IMR-90 (cell line): Measurements from ENCODE around the gene SESN1. TPM values are rescaled to one million over a fixed set of nuclear protein-coding genes. Genes with fewer than 3 reads are reported as not detected.

Source experiments
- ATAC-seq: fragments of 200-7000 bp; cut with Tn5 transposase; 2 replicates; pipeline ENCODE4 v1.9.1; 2020; ENCODE audit warnings: low read depth, mild to moderate bottlenecking, moderate library complexity
- BruUV-seq: library from RNA; stranded (reverse); fragments of 400-500 nt; replicated peaks from 2 replicates; lab custom pipeline; 2021; lab: Mats Ljungman, UMichigan
- CTCF ChIA-PET: fragments of 300-600 bp; formaldehyde crosslinking; extraction: SDS; loops from one replicate; lab custom pipeline; 2021; ENCODE audit warnings: antibody characterized with exemption; lab: Yijun Ruan, JAX
- POLR2A ChIA-PET: fragments of 300-600 bp; sonication (Branson Sonifier 250); formaldehyde crosslinking; loops from one replicate; lab custom pipeline; 2022; ENCODE audit warnings: antibody characterized with exemption; ENCODE audit not compliant: unreplicated experiment; lab: Charles Lee
- DNase-seq: peaks from one replicate; pipeline ENCODE4 v3.0.0; 2013
- H2AFZ ChIP-seq: replicated peaks from 2 replicates; pipeline ENCODE3; 2013; ENCODE audit warnings: low read length, mild to moderate bottlenecking; ENCODE audit not compliant: poor library complexity
- H2AK5ac ChIP-seq: 2 replicates; pipeline ENCODE4 v1.6.1; 2013; ENCODE audit warnings: low read depth, low read length, inconsistent platforms
- H2AK9ac ChIP-seq: replicated peaks from 2 replicates; pipeline ENCODE3; 2013; ENCODE audit warnings: mild to moderate bottlenecking, low read depth, low read length, moderate library complexity; ENCODE audit not compliant: poor library complexity
- H2BK120ac ChIP-seq: 2 replicates; pipeline ENCODE4 v1.6.1; 2013; ENCODE audit warnings: low read depth, low read length, inconsistent platforms
- H2BK15ac ChIP-seq: 3 replicates; pipeline ENCODE4 v1.6.1; 2013; ENCODE audit warnings: low read depth, low read length, inconsistent platforms
- H2BK20ac ChIP-seq: 2 replicates; pipeline ENCODE4 v1.6.1; 2013; ENCODE audit warnings: low read depth, mild to moderate bottlenecking, inconsistent platforms, low read length, moderate library complexity
- H2BK5ac ChIP-seq: 2 replicates; pipeline ENCODE4 v1.6.1; 2013; ENCODE audit warnings: mild to moderate bottlenecking, low read depth, low read length, inconsistent platforms; ENCODE audit not compliant: poor library complexity, severe bottlenecking
- H3K14ac ChIP-seq: replicated peaks from 2 replicates; pipeline ENCODE4 v1.6.1; 2013; ENCODE audit warnings: low read depth, low read length, inconsistent platforms
- H3K18ac ChIP-seq: 2 replicates; pipeline ENCODE4 v1.6.1; 2013; ENCODE audit warnings: low read depth, low read length, control low read depth
- H3K23ac ChIP-seq: 2 replicates; pipeline ENCODE4 v1.6.1; 2013; ENCODE audit warnings: low read depth, low read length, inconsistent platforms
- H3K27ac ChIP-seq: 2 replicates; pipeline ENCODE4 v1.5.1; 2013; ENCODE audit warnings: mild to moderate bottlenecking, control low read depth, low read length; ENCODE audit not compliant: insufficient read depth
- H3K27me3 ChIP-seq: 2 replicates; pipeline ENCODE4 v1.6.1; 2013; ENCODE audit warnings: low read length; ENCODE audit not compliant: control insufficient read depth, insufficient read depth
- H3K36me3 ChIP-seq: 2 replicates; pipeline ENCODE4 v1.6.1; 2013; ENCODE audit warnings: low read length, mixed read lengths; ENCODE audit not compliant: control insufficient read depth, insufficient read depth
- H3K4ac ChIP-seq: 2 replicates; pipeline ENCODE4 v1.6.1; 2013; ENCODE audit warnings: low read depth, low read length, inconsistent platforms
- H3K4me1 ChIP-seq: 2 replicates; pipeline ENCODE4 v1.6.1; 2013; ENCODE audit warnings: low read length, mixed read lengths; ENCODE audit not compliant: control insufficient read depth, insufficient read depth
- H3K4me2 ChIP-seq: 2 replicates; pipeline ENCODE4 v1.6.1; 2013; ENCODE audit warnings: low read depth, mild to moderate bottlenecking, control low read depth, low read length, moderate library complexity
- H3K4me3 ChIP-seq: 2 replicates; pipeline ENCODE4 v1.5.1; 2013; ENCODE audit warnings: low read depth, mild to moderate bottlenecking, control low read depth, low read length, moderate library complexity; ENCODE audit not compliant: insufficient read depth
- H3K56ac ChIP-seq: 2 replicates; pipeline ENCODE4 v1.6.1; 2013; ENCODE audit warnings: low read length, inconsistent platforms; ENCODE audit not compliant: insufficient read depth; ENCODE audit errors: extremely low read depth
- H3K79me1 ChIP-seq, 2 experiments: 2 replicates each; pipeline ENCODE4 v1.6.1; 2013; ENCODE audit warnings: low read length in 2 of 2, inconsistent platforms in 1 of 2, low read depth in 1 of 2
- H3K9ac ChIP-seq: 2 replicates; pipeline ENCODE4 v1.6.1; 2013; ENCODE audit warnings: low read depth, low read length, control low read depth
- H3K9me1 ChIP-seq: 2 replicates; pipeline ENCODE4 v1.6.1; 2013; ENCODE audit warnings: low read length, inconsistent platforms; ENCODE audit not compliant: insufficient read depth
- H3K9me3 ChIP-seq: 2 replicates; pipeline ENCODE4 v1.6.1; 2013; ENCODE audit warnings: low read length; ENCODE audit not compliant: control insufficient read depth, insufficient read depth
- H4K20me1 ChIP-seq: 2 replicates; pipeline ENCODE4 v1.6.1; 2013; ENCODE audit warnings: low read length, inconsistent platforms; ENCODE audit not compliant: insufficient read depth
- H4K5ac ChIP-seq: 2 replicates; pipeline ENCODE4 v1.6.1; 2013; ENCODE audit warnings: mild to moderate bottlenecking, low read depth, low read length, control low read depth
- H4K8ac ChIP-seq, 2 experiments: 2 replicates each; pipeline ENCODE4 v1.6.1; 2013; ENCODE audit warnings: low read depth in 2 of 2, low read length in 2 of 2, control low read depth in 1 of 2, inconsistent platforms in 1 of 2
- H4K91ac ChIP-seq: 2 replicates; pipeline ENCODE4 v1.6.1; 2013; ENCODE audit warnings: low read depth, low read length, inconsistent platforms; ENCODE audit not compliant: insufficient read depth
- CEBPB ChIP-seq: IDR thresholded peaks from 2 replicates; pipeline ENCODE4 v1.6.1; 2012; ENCODE audit warnings: low read depth, low read length, improper control_type of control experiment
- POLR2A ChIP-seq: IDR thresholded peaks from 2 replicates; pipeline ENCODE4 v1.6.1; 2012; ENCODE audit warnings: mild to moderate bottlenecking, low read depth, low read length
- WGBS, 2 experiments: methylation state at CpG; one replicate each; pipeline versions ENCODE4 v1.1.5 to v1.1.7; 2013; ENCODE audit warnings: missing lambda C conversion rate in 2 of 2; ENCODE audit not compliant: insufficient read length in 1 of 2; ENCODE audit errors: extremely low coverage in 2 of 2; 5-methylcytosine and 5-hydroxymethylcytosine counted together
- dilution Hi-C: fragments of 300-500 bp; cut with HindIII; formaldehyde crosslinking; loops from one replicate; pipeline ENCODE4 v1.14.3; 2018; ENCODE audit warnings: low sequenced_read_pairs; ENCODE audit not compliant: unreplicated experiment
- in situ Hi-C: fragments of 300-500 bp; cut with MboI; formaldehyde crosslinking; loops from 3 replicates; pipeline ENCODE4 v1.14.3; 2019; ENCODE audit warnings: low sequenced_read_pairs, inconsistent platforms, mixed read lengths
- intact Hi-C: fragments of 100-400 bp; cut with micrococcal nuclease; formaldehyde crosslinking; loops from 2 replicates; pipeline ENCODE4 v1.10.0; 2022
- polyA plus RNA-seq, 3 experiments: library from polyadenylated mRNA; depleted of rRNA; stranded (reverse); fragments of >200 nt; gene quantifications; 2 replicates each; pipeline ENCODE4 v1.2.3, GENCODE V29; 2012; ENCODE audit warnings: low replicate concordance in 1 of 3
- total RNA-seq: library from RNA; depleted of rRNA; stranded (reverse); fragments of >200 nt; gene quantifications from 2 replicates; pipeline ENCODE4 v1.2.3, GENCODE V29; 2012

SESN1 gene
- total and polyA plus RNA-seq, 2 of the 4 experiments (the other 2 are of a cell fraction), result 9.7 to 16.7 TPM

GRCh38 chr6:108951351-108951953 lies 143.2 kb downstream of the SESN1 start:
- Histone ChIP-seq H4K20me1 (no peaks in the 10 kb centered on the region), H3K27ac (peak overlapping the region; percentile 38; the same call in 1 of the 2 replicates), H3K79me1 (no peaks in the 10 kb centered on the region), H3K9ac (no peak overlapping the region), H2BK5ac (no peak overlapping the region), H3K27me3 (no peaks in the 10 kb centered on the region), H3K4me3 (no peak overlapping the region), H2AK5ac (peak overlapping the region; percentile 45), H4K91ac (peak overlapping the region; percentile 2; the same call in 1 of the 2 replicates), H4K8ac (peak overlapping the region; percentile 49 to 63; a peak in 3 of 4 replicates), H2AK9ac (no peak overlapping the region), H3K4me1 (peaks cover 11% of the 10 kb centered on the region), H3K9me3 (no peaks in the 10 kb centered on the region), H3K36me3 (no peaks in the 10 kb centered on the region), H2BK15ac (peak overlapping the region; percentile 54; the same call in 1 of the 3 replicates), H4K5ac (no peak overlapping the region; the same call in 1 of the 2 replicates), H3K18ac (peak overlapping the region; percentile 7; the same call in 1 of the 2 replicates), H3K4ac (peak overlapping the region; percentile 64; the same call in 1 of the 2 replicates), H3K23ac (no peak overlapping the region), H2AFZ (peak overlapping the region; percentile 61), H3K9me1 (0 out of 2 replicates have a peak, but pooled peaks cover 4% of the 10 kb centered on the region), H2BK20ac (peak overlapping the region; percentile 78), H3K4me2 (no peak overlapping the region), H3K14ac (peak overlapping the region; percentile 58), H2BK120ac (peak overlapping the region; percentile 37; the same call in 1 of the 2 replicates), H3K56ac (no peak overlapping the region)
- BruUV-seq, result no TSS peak
- 27% methylated on average over 1 of the region's 16 CpGs; no CpG with 5 or more reads in 1 of the 2 experiments for WGBS, 2 experiments
- in situ Hi-C loops, result no loop called here
- CTCF ChIA-PET, result no interaction called here
- intact Hi-C loops, result no loop called here
- dilution Hi-C loops, result no loop called here
- ATAC-seq (peak; percentile 40), DNase-seq (peak; percentile 44)
- TF ChIP-seq CEBPB (peak; percentile 65; the same call in 1 of the 2 replicates), POLR2A (no peak)
- POLR2A ChIA-PET, result no interaction called here
